Muscle layer of duodenum (tissue), 2 donors: ENCODE data around the gene PTCD3.

Experiments
- H3K27ac ChIP-seq: one replicate; pipeline ENCODE4 v1.7.0; 2013; ENCODE audit warnings: mild to moderate bottlenecking, low read length
- H3K27me3 ChIP-seq: one replicate; pipeline ENCODE4 v1.7.0; 2013; ENCODE audit warnings: low read depth, mild to moderate bottlenecking, control low read depth, low read length
- H3K36me3 ChIP-seq, 2 donors: one replicate each; pipeline ENCODE4 v1.7.0; 2013; ENCODE audit warnings: low read length in 2 of 2, control low read depth in 1 of 2, mild to moderate bottlenecking in 1 of 2; ENCODE audit not compliant: insufficient read depth in 2 of 2, control insufficient read depth in 1 of 2
- H3K4me1 ChIP-seq, 2 donors: one replicate each; pipeline ENCODE4 v1.7.0; 2013; ENCODE audit warnings: low read length in 2 of 2, mild to moderate bottlenecking in 2 of 2, control low read depth in 1 of 2, moderate library complexity in 1 of 2; ENCODE audit not compliant: insufficient read depth in 2 of 2, control insufficient read depth in 1 of 2
- H3K4me3 ChIP-seq, 2 donors: one replicate each; pipeline ENCODE4 v1.7.0; 2013; ENCODE audit warnings: low read length in 2 of 2, low read depth in 1 of 2, mild to moderate bottlenecking in 1 of 2
- H3K9me3 ChIP-seq, 2 donors: one replicate each; pipeline ENCODE4 v1.7.0; 2013; ENCODE audit warnings: low read length in 2 of 2, control low read depth in 1 of 2, mild to moderate bottlenecking in 1 of 2; ENCODE audit not compliant: control insufficient read depth in 1 of 2
- donor health status: healthy.

Gene PTCD3

DNA sequence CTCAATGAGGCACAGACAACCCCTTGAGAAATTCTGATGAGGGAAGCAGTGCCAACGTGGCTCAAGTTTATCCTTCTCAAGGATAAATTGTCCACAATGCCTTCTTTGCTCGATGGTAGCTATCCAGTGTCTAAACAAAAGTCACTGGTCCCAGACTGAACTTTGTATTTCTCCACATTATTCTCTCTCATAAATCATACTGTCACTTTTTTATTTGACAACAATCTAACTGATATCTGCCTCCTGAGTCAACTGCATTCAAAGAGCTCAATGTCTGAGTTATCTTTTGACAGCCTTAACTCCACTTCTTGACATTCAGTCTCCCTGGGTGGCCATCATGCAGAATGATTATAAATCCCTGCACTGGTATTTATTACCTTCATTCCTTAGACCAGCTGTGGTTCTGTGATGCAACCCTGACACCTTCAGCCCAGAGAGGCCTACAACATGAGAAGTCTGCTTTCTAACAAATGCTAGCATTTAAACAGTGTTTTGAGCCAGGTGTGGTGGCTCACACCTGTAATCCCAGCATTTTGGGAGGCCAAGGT is 51.0 kb downstream of the PTCD3 start:
- no peaks in the 10 kb centered on the region for H3K4me1 ChIP-seq
- H3K27ac ChIP-seq: no peak overlapping the region
- no peaks in the 10 kb centered on the region for H3K27me3 ChIP-seq
- H3K9me3 ChIP-seq: no peaks in the 10 kb centered on the region
- H3K36me3 ChIP-seq: peaks cover 24 to 48% of the 10 kb centered on the region in 2 donors
- H3K4me3 ChIP-seq: no peak overlapping the region

DNA sequence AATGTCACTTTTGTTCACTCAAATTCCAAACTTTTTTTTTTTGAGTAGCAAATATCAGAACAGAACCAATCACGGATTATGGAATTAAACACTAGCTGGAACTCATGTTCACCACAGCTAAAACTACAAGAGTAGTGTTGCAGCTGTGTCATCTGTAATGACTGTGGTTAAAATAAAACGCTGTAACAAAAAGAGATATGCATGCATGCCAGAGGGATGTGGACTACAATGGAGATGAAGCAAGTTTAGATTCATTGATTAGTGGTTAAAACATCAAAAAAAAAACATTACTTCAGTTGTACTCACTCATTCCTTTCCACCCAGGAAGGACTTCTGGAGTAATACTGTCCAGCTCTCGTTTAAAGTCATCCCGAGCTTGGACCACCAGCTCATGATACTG is 52.3 kb downstream of the PTCD3 start:
- Histone ChIP-seq H3K4me3 (no peak overlapping the region), H3K9me3 (no peaks in the 10 kb centered on the region), H3K4me1 (no peaks in the 10 kb centered on the region), H3K27me3 (no peaks in the 10 kb centered on the region), H3K27ac (no peak overlapping the region), H3K36me3 (peaks cover 26 to 55% of the 10 kb centered on the region in 2 donors)

DNA sequence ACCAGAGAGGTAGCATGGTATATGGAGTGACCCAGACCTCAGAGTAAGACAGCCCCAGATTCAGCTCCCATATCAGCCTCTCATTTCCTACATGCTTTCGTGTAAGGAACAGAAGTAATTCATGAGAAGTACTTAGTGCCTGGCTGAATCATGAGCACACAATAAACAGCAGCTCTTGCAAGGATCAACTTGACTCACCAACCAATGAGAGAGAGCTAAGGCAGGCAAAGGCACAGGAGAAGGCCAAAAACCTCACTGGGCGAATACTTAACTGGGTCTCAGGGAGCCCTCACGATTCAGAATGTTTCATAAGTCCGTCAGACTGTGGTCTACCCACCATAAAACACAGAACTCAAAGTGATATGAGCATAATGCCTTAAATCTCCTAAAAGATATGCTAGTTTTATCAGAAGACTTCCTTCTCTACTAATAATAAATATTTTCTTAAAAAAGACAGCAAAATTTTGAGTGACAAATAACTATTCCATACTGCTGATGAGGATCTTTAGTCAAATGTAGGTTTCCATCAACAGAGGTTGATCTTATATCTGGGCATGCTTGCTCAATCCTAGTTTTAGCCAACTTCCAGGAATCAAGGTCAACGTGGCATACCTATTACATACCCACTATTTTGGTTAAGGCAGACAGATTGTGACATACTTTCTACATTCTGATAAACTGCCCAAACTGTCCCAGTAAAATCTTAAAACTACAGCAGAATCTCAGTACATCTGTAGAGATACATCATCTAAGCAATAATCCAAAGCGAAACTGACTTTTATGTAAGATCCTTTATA is 54.3 kb downstream of the PTCD3 start:
- Histone ChIP-seq H3K4me3 (no peak overlapping the region), H3K4me1 (no peaks in the 10 kb centered on the region), H3K9me3 (no peaks in the 10 kb centered on the region), H3K36me3 (peaks cover 33 to 67% of the 10 kb centered on the region in 2 donors), H3K27me3 (no peaks in the 10 kb centered on the region), H3K27ac (no peak overlapping the region)

DNA sequence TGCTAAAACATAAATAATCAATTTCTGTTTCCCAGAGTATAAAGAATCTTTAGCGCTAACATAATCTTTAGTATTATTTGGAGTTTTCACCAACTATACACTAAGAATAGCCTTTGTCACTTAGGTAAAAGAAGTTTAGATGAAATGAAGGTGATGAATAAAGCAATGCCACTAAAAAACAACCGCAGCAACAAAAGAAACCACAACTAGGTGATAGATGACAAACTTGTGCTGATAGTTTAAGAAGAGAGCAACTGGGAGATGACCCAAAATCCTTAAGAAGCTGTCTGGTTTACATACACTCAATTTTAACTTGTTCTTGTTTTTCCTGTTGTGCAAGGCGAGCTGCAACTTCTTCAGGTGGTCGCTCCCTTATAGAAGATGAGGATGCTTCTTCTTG is 64.4 kb downstream of the PTCD3 start:
- H3K27me3 ChIP-seq: no peaks in the 10 kb centered on the region
- H3K4me3 ChIP-seq: no peak overlapping the region
- H3K4me1 ChIP-seq: no peaks in the 10 kb centered on the region
- peaks cover 33 to 37% of the 10 kb centered on the region in 2 donors for H3K36me3 ChIP-seq
- no peaks in the 10 kb centered on the region for H3K9me3 ChIP-seq
- H3K27ac ChIP-seq: no peak overlapping the region

DNA sequence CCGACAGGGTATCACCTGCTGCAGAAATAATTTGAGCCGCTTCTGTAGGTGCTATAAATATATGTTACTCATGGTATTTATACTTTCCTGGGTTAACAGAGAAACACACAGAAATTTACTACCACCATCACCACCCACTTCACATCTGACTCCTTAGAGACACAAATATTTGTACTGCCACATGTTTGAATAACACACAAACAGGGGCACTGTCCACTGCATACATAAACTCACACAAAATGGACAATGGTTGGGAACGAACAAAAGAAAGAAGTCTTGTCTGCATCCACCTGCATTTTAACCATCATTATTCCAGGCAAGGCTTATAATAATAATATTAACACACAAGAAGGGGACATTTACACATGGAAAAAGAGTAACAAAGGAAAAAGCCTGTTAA is 65.3 kb downstream of the PTCD3 start:
- no peak overlapping the region for H3K27ac ChIP-seq
- H3K9me3 ChIP-seq: no peaks in the 10 kb centered on the region
- H3K27me3 ChIP-seq: no peaks in the 10 kb centered on the region
- peaks cover 0 to 3% of the 10 kb centered on the region in 2 donors for H3K4me1 ChIP-seq
- H3K4me3 ChIP-seq: no peak overlapping the region
- H3K36me3 ChIP-seq: peaks cover 39 to 40% of the 10 kb centered on the region in 2 donors

DNA sequence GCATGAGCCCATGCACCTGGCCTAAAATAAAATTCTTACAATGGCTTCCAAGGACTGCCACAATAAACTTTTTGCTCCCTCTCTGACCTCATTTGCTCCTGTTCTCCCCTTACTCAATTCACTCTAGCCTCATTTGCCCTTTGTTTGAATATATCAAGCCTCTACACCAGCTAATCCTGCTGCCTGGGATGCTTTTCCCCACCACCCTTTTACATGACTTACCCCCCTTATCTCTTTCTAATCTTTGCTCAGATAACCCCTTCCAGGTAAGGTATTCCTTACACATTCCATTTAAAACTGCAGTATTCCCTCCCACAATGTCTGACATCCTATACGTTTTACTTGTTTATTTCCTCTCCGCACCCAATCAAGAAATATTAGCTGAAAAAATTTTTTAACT is 66.6 kb downstream of the PTCD3 start:
- Histone ChIP-seq H3K4me3 (no peak overlapping the region), H3K27me3 (no peaks in the 10 kb centered on the region), H3K36me3 (peaks cover 40 to 48% of the 10 kb centered on the region in 2 donors), H3K9me3 (no peaks in the 10 kb centered on the region), H3K4me1 (peaks cover 0 to 6% of the 10 kb centered on the region in 2 donors), H3K27ac (no peak overlapping the region)

DNA sequence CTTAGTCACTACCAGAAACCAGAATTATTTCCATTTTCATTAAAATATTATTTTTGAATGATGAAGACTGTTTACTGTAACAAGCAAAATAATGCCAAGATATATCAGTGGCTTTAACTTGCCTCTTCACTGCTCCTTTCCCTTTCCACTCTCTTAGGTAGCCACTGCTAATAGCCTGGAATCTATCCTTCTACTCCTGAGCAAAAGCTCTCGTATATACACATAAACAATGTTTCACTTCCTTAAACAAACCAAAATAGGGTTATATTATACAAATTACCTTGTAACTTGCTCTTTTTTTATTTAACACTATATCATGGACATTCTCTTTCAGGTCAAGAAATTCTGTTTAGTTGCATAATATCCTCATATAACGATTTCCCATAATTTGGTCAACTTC is 68.4 kb downstream of the PTCD3 start:
- Histone ChIP-seq H3K36me3 (peaks cover 49 to 51% of the 10 kb centered on the region in 2 donors), H3K9me3 (no peaks in the 10 kb centered on the region), H3K27ac (no peak overlapping the region), H3K4me1 (peaks cover 0 to 6% of the 10 kb centered on the region in 2 donors), H3K27me3 (no peaks in the 10 kb centered on the region), H3K4me3 (no peak overlapping the region)

DNA sequence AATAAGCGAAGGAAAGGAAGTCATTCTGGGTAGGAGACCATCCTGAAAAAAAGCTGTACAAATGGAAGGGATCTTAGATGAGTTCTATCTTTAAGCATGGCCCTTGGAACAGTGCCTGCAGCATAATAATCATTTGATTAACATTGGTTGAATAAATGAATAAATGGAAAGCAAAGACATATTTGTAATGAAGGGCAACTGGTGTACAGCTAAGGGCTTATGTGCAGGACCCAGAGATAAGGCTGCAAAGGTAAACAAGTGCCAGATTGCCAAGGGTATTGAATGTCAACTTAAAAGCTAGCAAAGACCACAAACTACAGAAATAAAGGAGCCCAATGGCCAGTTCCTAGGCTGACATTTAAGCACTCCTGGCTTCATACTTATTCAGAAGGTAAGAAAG is 69.8 kb downstream of the PTCD3 start:
- H3K4me3 ChIP-seq: no peak overlapping the region
- H3K27me3 ChIP-seq: no peaks in the 10 kb centered on the region
- H3K4me1 ChIP-seq: peaks cover 0 to 6% of the 10 kb centered on the region in 2 donors
- no peak overlapping the region for H3K27ac ChIP-seq
- no peaks in the 10 kb centered on the region for H3K9me3 ChIP-seq
- peaks cover 43 to 46% of the 10 kb centered on the region in 2 donors for H3K36me3 ChIP-seq

DNA sequence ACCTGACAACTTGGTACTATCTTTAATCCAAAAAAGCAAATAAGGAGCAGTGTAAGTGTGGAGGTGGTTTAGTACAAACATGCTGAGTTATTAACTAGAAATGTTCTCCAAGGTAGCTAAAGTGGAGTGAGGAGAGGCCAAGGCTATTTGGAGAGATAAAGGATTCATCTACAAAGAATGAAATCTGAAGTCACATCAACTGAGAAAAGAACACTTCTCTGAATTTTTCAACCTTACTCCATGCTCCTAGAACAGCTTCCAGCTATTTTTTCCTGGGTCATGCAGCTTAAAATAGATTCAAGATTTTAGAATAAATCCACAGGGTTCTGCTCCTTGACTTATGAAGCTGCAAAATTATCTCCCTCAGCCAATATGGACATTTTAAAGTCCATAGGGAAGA is 70.6 kb downstream of the PTCD3 start:
- Histone ChIP-seq H3K27ac (no peak overlapping the region), H3K9me3 (no peaks in the 10 kb centered on the region), H3K4me1 (peaks cover 0 to 6% of the 10 kb centered on the region in 2 donors), H3K27me3 (no peaks in the 10 kb centered on the region), H3K4me3 (no peak overlapping the region), H3K36me3 (peaks cover 37 to 39% of the 10 kb centered on the region in 2 donors)

DNA sequence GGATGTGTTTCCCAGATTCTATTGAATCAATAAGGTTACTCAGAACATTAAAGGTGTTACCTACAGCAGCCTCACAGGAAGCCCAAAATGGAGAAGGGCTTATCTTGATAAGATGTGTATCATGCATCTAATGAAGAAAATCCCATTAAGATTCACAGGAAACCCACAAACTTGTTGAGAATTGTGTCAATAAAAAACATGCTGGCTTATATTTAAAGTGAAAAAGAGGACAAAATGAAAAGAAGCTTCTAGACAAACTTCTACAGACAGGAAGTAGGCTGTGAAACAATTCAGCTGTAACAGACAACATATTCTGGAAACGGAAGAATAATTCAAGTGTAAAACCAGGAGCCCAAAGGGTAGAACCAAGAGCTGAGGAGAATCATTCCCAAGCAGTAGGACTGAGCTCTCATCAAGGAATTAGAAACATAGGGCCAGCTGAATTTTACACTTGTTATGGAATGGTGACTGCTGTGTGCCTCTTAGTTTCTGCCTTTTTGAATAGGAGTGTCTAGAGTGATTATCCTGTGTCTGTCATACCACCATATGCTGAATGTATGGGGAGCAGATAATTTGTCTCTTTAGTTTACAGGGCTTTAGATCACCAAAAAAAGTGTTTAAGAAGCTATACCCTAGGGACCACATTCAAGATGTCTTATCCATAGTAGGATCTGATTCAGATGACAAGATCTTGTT is 79.6 kb downstream of the PTCD3 start:
- peak overlapping the region; percentile 5 for H3K27ac ChIP-seq
- no peaks in the 10 kb centered on the region for H3K27me3 ChIP-seq
- no peaks in the 10 kb centered on the region for H3K9me3 ChIP-seq
- H3K36me3 ChIP-seq: peaks cover 0 to 4% of the 10 kb centered on the region in 2 donors
- H3K4me3 ChIP-seq: no peak overlapping the region
- H3K4me1 ChIP-seq: peaks cover 0 to 42% of the 10 kb centered on the region in 2 donors

DNA sequence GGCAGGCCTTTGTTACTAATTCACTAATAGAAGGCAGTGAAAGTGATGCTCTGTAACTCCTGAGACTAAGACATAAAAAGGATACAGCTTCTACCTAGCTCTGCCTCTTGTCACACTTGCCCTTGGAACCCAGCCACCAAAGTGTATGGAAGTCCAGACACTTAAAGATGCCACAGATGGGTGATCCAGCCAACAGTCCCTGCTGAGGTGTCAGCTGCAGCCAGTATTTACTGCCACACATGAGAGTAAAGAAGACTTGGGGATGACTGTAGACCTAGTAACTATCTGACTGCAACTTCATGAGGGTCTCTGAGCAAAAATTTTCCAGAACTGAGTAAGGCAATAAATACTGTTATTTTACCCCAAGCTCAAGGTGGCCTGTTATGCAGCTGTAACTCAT is 80.4 kb downstream of the PTCD3 start:
- Histone ChIP-seq H3K27ac (no peak overlapping the region), H3K36me3 (peaks cover 0 to 4% of the 10 kb centered on the region in 2 donors), H3K4me3 (no peak overlapping the region), H3K4me1 (peaks cover 0 to 50% of the 10 kb centered on the region in 2 donors), H3K27me3 (no peaks in the 10 kb centered on the region), H3K9me3 (no peaks in the 10 kb centered on the region)
